Transverse colon (tissue), 4 donors: ENCODE results near the gene SNX22.

Experiments used
- EP300 ChIP-seq: sonication (generic); formaldehyde crosslinking; IDR thresholded peaks from one replicate; pipeline ENCODE4 v1.6.1; 2017; ENCODE audit warnings: antibody characterized with exemption, low read depth
- POLR2A ChIP-seq: fragments of 450-650 bp; IDR thresholded peaks from one replicate; pipeline ENCODE4 v1.6.1; 2016; ENCODE audit warnings: antibody characterized with exemption, mild to moderate bottlenecking, moderate library complexity
- POLR2AphosphoS5 ChIP-seq, 3 donors: sonication (generic); formaldehyde crosslinking; IDR thresholded peaks; one replicate each; pipeline ENCODE4 v1.6.1; 2016; ENCODE audit warnings: antibody characterized with exemption in 3 of 3
- TF ChIP-seq, protein P1 (sequence below), 5 experiments: fragments of 200-600 bp in 3 of 5; fragments of 450-650 bp in 2 of 5; sonication (generic) in 3 of 5; IDR thresholded peaks; 1 replicate in 2 of 5; 2 replicates in 3 of 5; pipeline ENCODE4 v1.5.1; 2016 to 2017; ENCODE audit warnings: antibody characterized with exemption in 5 of 5, inconsistent platforms in 3 of 5, mild to moderate bottlenecking in 2 of 5, moderate library complexity in 1 of 5

- TF ChIP-seq, protein P1, sequence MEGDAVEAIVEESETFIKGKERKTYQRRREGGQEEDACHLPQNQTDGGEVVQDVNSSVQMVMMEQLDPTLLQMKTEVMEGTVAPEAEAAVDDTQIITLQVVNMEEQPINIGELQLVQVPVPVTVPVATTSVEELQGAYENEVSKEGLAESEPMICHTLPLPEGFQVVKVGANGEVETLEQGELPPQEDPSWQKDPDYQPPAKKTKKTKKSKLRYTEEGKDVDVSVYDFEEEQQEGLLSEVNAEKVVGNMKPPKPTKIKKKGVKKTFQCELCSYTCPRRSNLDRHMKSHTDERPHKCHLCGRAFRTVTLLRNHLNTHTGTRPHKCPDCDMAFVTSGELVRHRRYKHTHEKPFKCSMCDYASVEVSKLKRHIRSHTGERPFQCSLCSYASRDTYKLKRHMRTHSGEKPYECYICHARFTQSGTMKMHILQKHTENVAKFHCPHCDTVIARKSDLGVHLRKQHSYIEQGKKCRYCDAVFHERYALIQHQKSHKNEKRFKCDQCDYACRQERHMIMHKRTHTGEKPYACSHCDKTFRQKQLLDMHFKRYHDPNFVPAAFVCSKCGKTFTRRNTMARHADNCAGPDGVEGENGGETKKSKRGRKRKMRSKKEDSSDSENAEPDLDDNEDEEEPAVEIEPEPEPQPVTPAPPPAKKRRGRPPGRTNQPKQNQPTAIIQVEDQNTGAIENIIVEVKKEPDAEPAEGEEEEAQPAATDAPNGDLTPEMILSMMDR (IDR thresholded peaks at IDR 0.05): no peak
- TF ChIP-seq POLR2A (no peak), POLR2AphosphoS5 (IDR thresholded peaks at IDR 0.05) (no peak), EP300 (no peak)
These were observed 2.1 kb upstream of the SNX22 start for GRCh38 chr15:64149424-64149823.
